GM19372 (cell line): ENCODE results near the gene AMPD3.

ENCODE experiments used
- ATAC-seq: cut with Tn5 transposase; IDR thresholded peaks from one replicate; pipeline ENCODE4 v1.9.1; 2021; ENCODE audit warnings: mild to moderate bottlenecking, low read depth, moderate library complexity; ENCODE audit not compliant: unreplicated experiment

AMPD3 gene

DNA sequence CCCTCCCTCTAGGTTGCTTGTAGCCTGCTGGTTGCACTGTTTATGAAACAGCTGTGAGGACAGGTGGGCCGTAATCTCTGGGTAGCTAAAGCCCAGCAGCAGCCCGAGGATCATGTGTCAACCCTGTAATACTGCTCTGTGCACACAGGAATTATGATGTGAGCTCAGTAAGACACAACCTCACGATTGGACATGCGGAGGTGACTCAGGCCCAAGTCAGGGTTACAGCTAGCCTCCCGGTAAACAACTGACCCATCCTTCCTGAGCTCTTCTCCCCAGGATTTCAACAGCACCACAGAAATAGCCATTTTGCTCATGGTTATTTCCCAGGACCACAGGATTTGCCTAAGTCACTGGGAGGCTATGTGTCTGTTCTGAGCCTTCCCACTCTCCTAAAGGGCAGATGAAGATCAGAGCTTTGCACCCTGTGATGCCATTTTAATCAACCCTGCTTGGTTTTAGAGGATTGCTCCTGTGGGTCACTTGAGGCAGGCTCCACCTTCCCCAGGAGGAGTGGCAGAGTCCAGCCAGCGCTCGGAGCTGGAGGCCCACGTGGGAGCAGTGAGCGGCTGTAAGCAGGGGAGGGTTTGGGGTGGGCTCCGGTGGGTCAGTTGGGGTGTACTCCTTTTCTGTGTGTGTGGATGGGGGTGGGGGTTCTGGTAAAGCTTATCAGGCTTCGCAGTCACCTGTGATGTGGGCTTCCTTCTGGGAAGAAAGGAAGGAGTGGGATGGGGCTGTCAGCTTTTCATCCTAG is at the start of gene AMPD3:
Gene AMPD3 (plus strand): TSS at position 387 of the 754 bp plus-strand sequence. CDS start 6,256 bp downstream, outside the sequence.
- ATAC-seq, result no peak

DNA sequence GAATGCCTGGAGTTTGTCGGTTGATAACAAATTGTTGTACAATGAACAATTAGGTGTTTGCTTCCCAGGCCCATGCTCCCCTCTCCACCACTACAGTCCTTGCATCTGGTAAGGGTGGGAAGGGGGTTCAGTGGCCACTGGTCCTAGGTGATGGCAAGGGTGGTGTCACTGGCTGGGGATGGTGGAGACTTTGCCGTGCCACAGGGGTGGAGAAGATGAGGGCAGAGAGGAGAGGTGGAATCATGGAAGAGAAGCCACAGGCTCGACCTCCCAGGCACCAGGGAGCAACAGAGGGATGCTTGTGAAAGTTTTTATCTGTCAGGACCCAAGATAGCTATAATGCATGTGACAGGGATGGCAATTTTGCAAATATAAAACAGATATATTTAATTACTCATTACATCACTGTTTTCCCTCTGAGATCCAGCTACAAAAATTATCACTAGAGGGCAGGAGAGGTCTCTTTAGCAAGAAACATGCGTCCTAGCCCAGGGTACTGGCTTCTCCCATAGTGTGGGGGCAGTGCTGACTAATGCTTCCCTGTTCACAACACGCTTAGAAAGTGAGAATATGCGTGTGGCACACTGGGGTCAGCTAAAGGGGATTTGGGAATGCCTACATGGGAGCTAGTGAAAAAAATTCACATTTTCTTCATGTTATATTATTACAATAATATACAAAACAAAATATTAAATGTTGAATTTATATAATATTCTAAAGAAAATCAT is 49.0 kb upstream of the AMPD3 start:
- ATAC-seq, result peak; percentile 59

DNA sequence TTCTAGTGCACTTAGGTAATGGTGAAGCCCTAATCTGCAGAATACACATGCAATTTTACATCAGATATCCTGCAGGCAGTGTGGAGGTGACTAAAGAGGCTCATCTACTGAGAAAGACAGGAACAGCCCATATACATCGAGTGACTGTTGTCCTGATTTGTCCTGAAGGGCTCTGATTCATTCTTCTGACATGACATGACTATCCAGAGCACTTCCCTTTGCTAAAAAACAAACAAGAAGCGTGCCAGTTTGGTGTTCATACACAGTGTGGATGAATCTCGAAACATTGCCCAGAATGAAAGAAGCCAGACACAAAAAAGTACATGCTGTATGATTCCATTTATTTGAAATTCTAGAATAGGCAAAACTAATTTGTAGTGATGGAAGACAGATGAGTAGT is 48.0 kb upstream of the AMPD3 start:
- no peak for ATAC-seq

DNA sequence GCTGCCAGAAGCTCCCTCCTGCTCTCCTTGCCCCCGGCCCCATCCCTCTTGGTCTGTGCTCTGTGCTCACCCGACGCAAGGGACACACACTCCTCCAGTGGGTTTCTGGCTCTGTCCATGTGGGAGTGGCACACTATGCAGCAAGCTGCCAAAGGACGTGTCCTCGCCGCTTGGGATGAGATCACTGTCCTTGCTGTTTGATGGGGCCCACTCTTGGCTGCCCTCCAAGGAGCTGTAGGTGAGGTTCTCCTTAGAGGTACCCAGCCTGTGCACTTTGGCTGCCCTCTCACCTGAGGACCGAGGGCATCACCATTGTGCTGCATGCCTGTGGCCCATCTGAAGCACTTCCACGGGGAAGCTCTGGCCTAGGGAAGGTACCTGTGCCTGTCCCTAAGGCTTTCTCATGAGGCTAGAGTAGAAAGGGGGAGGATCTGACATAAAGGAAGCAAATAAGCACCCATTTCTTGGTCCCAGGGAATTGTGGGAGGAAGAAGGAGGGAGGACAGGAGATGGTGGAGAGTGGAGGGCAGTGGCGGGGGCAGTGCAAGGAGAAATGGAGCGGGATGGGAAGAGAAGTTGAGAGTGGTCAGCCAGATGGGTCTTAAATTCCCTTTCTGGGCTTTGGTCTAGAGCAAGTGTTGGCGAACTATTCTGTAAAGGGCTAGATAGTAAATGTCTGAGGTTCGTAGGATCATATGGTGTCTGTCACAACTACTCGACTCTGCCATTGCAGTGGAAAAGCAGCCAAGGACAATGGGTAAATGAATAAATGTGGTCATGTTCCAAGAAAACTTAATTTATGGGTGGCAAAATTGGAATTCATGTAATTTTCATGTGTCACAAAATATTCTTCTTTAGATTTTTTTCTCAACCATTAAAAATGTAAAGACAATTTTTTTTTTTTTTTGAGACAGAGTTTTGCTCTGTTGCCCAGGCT is 47.0 kb upstream of the AMPD3 start:
- ATAC-seq, result no peak

DNA sequence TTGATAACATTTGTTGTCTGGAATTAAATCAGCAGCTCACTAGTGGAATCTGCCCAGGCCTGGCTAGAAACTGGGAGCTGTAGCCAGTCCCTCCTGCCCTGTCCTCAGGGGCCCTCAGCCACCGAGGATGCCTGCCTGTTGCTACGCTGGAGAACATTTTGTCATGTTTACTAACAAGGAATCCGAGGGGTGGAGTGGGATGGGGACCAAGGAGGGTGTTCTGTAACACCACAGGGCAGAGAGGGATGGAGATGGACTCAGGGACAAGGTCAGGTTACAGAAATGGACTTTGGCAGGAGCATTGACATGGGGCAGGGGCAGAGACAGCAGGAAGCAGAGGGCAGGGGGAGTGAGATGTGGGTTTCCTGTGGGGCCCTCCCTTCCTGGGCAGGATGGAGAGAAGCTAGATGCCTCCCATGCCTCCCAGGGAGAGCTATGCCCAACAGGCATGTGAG is 45.8 kb upstream of the AMPD3 start:
- no peak for ATAC-seq

DNA sequence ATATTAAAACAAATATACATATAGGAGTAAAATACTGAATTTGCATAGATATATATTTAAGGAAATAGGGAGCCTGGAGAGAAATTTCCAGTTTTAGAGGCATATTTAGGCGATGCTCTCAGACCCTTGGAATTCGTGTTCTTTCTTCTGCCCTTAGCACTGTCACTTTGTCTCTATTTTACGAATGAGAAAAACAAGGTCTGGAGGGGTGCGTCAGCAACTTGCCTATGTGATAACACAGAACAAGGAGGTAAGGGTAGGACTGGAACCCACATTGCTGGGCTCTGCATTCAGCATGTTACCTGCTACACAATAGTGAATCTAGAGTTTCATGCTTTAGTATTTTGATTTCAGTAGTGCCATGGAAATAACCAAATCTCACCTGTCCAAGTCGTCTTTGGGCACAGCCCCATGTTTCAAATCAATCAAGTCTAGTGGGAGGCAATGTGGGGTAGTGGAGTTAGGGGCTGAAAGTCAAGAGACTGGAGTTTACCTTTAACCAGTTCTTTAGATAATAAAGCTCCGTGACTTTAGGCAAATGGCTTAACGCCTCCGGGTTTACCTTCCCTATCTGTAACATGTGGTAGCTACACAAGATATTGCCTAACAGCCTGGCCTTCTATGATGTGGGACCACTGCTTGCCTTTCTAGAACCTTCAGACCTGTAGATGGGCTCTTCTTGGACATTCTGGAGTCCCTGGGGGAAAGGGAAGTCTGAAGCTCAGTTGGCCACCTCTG is 44.8 kb upstream of the AMPD3 start:
- no peak for ATAC-seq

DNA sequence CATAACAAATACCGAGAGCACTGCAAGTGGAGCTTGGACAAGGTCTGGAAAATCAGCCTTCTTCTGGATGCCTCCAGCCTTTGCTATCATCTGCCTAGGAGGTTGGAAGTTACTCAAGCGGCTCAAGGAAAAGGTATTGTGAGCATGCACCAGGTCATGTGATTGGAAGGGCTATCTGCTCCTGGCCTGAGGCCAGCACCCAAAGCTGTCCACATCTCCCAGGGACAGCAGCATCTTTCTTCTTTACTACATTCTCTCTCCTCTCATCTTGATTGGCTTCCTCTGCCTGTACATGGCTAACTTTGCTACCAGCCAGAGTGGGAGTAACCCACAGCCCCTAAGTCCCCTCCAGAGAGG is 44.2 kb upstream of the AMPD3 start:
- no peak for ATAC-seq

DNA sequence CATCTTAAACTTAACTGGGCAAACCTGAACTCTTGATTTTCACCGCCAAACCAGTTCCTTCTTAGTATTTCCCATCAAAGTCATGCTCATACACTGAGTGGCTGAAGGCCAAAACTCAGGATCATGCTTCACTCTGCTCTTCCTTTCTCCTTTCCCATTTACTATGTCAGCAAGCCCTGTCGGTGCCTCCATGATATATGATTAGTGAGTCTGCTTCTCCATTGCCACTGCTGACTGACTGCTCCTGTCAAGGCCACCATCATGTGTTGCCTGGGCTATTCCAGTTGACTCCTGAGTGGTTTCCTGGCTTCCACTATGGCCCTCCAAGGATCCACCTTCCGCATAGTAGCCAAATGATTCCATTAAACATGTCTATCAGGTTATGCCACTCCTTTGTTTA is 42.8 kb upstream of the AMPD3 start:
- no peak for ATAC-seq

DNA sequence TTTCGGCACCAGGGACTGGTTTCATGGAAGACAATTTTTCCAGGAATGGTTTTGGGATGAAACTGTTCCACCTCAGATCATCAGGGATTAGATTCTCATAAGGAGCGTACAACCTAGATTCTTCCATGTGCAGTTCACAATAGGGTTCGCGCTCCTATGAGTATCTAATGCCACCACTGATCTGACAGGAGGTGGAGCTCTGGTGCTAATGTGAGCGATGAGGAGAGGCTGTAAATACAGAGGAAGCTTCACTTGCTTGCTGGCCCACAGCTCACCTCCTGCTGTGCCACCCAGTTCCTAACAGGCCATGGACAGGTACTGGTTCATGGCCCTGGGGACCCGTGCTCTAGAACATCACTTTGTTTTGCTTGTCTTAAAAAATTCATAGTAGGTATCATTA is 41.8 kb upstream of the AMPD3 start:
- ATAC-seq, result no peak

DNA sequence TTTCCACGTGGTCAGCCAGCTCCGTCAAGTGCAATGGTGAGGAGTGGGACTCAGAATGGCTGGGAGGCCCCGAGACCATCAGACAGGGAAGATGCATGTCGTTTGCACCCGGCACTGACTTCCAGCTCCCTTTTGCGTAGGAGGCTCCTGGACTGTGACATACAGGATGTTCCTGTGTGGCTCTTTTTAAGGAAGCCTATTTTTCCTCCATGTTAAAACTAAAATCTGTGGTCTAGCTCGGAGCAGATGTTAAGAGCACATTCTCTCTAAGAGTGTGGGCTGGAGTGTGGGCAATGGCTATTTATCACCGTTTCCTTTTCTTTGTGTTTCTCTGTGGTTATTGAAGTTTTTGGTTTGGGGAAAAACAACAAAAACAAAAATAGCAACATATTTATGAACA is 40.9 kb upstream of the AMPD3 start:
- no peak for ATAC-seq

DNA sequence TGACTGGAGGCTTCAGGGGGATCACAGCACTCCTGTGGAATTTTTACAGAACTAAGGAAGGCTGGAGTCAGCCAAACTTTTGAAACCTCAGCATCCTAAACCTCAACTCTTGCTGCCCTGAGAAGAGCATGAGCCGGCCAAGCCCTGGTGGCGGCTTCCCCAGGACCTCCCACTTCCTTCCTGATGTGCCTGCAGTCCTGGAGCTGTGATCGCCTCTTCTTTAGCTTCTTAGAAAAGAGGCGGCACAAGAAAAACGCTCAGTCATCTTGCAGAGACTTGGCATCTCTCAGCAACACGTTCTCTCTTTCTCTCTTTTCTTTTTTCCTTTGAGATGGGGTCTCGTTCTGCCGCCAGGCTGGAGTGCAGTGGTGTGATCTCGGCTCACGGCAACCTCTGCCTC is 40.4 kb upstream of the AMPD3 start:
- no peak for ATAC-seq

DNA sequence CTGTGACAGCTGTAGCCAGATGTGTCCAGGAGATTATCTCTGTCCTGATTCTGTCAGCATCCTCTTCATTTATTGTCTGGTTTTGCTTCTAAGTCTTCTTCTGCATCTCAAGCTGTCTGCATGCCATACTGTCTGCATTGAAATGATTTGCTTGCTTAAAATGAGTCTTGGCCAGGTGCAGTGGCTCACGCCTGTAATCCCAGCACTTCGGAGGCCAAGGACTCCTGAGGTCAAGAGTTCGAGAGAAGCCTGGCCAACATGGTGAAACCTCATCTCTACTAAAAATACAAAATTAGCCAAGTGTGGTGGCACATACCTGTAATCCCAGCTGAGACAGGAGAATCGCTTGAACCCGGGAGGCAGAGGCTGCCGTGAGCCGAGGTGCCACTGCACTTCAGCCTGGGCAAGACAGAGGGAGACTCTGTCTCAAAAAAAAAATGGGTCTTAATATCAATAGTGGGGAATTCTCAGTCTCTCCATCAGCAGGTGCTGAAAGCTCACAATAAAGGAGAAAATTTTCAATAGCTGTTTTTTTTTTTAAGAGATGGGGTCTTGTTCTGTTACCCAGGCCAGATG is 39.2 kb upstream of the AMPD3 start:
- no peak for ATAC-seq

DNA sequence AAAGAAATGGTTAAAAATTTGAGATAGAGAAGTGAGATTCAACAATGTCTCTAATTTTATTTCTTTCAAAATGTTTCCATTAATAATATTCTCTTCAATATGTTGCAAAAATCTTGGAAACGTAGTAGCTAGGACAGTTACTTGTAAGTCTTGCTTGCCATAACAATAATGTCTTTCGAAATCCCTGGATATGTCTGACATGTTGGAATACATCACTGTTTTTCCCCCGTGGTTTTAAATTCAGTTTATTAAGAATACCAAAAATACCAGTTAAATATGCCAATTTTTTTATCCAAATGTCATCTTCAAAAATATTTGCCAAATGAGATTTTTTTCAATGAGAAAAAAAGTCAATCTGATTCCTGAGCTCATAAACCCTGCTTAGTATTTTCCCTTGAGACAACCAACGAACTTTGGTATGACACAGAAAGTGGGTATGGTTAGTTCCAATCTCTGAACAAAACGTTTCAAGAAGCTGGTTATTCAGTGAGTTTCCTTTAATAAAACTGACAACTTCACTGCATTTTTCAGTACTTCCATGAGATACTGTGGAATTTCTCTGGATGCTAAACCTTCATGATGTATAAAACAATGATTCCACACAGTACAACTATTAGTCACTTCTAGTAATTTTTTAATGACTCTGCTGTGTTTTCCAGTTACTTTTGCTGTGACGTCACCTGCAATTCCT is 36.7 kb upstream of the AMPD3 start:
- ATAC-seq, result no peak

DNA sequence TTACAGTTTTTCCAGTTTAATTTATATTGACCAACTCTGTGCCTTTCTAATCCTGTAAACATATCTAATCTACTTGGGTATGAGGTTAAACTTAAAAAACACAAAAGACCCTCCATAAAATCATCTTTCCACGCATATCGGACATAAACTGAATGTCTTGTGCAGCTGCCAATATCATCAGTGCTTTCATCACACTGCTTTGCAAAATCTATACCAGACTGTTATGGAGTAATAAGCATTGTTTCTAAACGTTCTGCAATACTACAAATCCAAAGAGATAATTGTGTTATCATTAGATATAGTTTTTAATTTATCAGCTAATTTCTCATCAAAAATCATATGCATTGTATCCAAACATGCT is 36.1 kb upstream of the AMPD3 start:
- ATAC-seq, result no peak

DNA sequence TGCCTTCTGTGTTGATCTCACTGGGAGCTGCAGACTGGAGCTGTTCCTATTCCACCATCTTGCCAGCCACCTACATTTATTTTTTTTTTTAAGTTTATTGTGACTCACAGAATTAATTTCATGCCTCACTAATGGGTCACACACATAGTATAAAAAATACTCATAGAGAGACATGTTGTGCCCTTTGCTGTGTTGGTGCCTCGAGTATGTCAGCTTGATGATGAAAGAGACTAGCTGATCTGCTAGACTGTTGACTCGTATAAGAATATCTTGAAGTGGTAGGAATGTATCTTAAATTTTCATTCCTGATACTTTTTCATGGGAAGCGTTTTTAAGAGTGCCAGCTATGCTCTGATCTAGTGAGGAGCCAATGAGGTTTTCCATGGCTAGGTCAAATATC is 28.6 kb upstream of the AMPD3 start:
- ATAC-seq, result no peak

DNA sequence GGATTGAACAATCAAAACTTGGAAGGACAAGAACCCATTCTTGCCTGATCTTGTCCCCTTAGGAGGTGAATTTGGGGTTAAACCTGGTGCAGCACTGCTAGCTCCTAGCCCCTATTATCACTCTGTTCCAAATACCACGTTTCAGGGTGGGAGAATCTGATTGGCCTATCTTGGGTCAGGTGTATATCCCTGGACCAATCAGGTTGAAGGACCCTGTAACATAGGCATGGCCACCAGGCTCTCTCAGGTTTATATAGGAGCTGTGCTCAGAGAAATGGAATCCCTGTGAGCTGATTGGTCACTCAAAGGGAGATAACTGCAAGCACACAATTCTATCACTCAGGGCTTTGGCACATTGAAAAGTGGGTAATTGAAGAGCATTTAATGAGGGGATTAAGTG is 26.6 kb upstream of the AMPD3 start:
- no peak for ATAC-seq

DNA sequence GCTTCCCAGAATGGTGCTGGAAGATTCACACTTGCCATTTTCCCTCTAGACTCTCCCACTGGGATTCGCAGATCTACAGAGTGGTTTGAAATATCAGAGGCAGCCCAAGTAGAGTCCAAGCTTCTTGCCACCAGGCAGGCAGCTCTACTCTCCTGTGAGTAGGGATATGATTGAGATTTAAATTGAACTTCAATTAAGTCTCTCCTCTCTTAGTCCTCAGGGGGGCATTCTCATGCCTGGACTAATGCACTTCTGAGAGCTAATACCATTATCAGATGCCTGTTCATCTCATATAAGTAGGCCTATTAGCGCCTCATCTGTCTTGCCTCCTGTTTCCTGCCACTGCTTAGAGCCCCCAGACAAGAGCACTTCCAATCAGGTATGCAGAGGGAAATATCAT is 25.5 kb upstream of the AMPD3 start:
- ATAC-seq, result no peak

DNA sequence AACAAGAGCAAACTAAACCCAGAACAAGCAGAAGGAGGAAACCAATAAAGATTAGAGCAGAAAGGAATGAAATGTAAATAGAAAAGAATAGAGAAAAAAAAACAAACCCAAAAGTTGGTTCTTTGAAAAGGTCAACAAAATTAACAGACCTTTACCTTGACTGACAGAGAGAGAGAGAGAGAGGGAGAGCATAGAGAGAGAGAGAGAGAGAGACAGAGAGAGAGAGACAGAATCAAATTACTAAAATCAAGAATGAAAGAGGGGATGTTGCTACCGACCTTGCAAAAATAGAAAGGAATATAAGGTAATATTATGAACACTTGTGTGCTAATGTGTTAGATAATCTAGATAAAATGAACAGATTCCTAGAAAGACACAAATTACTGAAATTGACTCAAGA is 22.6 kb upstream of the AMPD3 start:
- ATAC-seq, result no peak

DNA sequence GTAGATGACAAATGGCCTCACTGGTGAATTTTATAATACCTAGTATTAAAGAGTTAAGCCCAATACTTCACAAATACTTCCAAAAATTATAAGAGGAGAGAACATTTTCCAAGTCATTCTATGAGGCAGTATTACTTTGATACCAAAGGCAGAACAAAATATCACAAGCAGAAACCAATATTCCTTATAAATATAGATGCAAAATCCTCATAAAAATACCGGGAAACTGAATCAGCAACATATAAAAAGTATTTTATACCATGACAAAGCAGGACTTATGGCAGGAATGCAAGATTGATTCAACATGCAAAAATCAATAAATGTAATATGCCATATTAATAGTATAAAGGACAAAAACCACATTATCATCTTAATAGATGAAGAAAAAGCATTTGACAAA is 22.1 kb upstream of the AMPD3 start:
- no peak for ATAC-seq

DNA sequence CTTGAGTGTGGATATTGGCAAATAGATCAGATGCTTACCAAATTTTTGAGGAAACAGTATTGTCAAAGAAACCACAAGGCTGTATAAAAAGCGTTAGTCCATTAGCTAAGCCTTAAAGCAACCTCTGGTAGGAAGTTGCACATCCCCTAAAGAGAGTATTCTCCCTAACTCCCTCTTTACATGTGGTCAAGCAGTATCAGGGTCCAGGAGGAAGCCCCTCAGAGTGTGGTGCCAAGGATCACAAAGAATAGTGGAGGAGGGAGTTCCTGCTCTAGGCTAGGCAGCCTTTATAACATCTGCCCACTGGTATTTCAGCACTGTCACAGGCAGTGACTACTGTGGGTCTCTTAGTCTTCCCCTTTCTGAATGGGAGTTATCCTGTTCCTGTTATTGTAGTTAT is 18.8 kb upstream of the AMPD3 start:
- no peak for ATAC-seq
